GM23338 (cell line): ENCODE data around the gene CEP85. TPM values are rescaled to one million over a fixed set of nuclear protein-coding genes. Genes with fewer than 3 reads are reported as not detected.

Source experiments
- JUNB ChIP-seq: IDR thresholded peaks from one replicate; pipeline ENCODE4 v1.6.1; 2016; ENCODE audit warnings: antibody characterized with exemption; ENCODE audit not compliant: unreplicated experiment
- ZNF114 ChIP-seq: fragments of 250-450 bp; sonication (Bioruptor Pico); IDR thresholded peaks from 2 replicates; pipeline ENCODE4 v1.5.0; 2020; ENCODE audit warnings: mild to moderate bottlenecking, moderate library complexity
- polyA plus RNA-seq: library from polyadenylated mRNA; unstranded; fragments of >200 nt; fragmentation: Nextera tagmentation; extraction: Ambion mirVana; gene quantifications from 2 replicates; pipeline ENCODE4 v1.2.1, GENCODE V29; 2016
- total RNA-seq: library from RNA; depleted of rRNA; stranded (reverse); fragments of >200 nt; shearing (Covaris generic); gene quantifications from 2 replicates; pipeline ENCODE4 v1.2.3, GENCODE V29; 2014
- TF ChIP-seq, protein P1 (sequence below): fragments of 250-450 bp; sonication (Bioruptor Pico); IDR thresholded peaks from 2 replicates; pipeline ENCODE4 v1.5.0; 2020; ENCODE audit warnings: mild to moderate bottlenecking, moderate library complexity
- TF ChIP-seq, protein P2 (sequence below): IDR thresholded peaks from 2 replicates; pipeline ENCODE4 v1.6.1; 2016; ENCODE audit warnings: antibody characterized with exemption
- TF ChIP-seq, protein P3 (sequence below), 2 experiments: fragments of 200-600 bp in 1 of 2; sonication (generic) in 1 of 2; conservative IDR thresholded peaks; 2 replicates each; pipeline versions ENCODE4 v1.5.1 to v1.6.1; 2016 to 2017; ENCODE audit warnings: antibody characterized with exemption in 2 of 2, low read depth in 2 of 2, mild to moderate bottlenecking in 2 of 2, moderate library complexity in 1 of 2

CEP85 gene
- total and polyA plus RNA-seq, 2 experiments from 2014 or later, result 12.8 to 36.8 TPM

DNA sequence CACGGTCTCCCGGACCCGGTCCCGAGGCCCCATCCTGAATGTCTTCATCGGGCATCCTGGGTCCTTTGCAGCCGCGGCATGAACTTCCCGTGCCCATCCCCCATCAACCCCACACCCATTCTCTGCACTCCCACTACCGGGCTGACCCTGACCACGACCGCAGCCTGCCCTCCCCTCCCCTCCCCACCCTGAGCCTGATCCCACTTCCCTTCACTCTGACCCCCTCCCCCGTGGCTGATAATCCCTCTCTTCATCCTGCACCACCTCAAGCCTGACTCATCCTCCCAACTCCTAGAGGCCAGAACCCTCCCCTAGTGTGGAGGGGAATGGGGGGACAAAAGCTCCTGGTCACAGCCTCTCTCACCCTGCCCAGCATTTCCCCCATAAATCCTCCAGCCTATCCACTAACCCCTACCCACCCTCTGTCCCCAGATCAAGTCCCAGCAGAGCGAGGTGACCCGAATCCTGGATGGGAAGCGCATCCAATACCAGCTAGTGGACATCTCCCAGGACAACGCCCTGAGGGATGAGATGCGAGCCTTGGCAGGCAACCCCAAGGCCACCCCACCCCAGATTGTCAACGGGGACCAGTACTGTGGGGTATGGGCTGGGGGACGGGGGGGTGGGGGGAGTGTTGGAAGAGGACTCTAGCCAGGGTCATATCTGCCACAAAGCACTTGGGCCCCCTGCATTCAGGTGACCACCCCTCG is 46.5 kb downstream of the CEP85 start (continued):
- TF ChIP-seq, protein P1, sequence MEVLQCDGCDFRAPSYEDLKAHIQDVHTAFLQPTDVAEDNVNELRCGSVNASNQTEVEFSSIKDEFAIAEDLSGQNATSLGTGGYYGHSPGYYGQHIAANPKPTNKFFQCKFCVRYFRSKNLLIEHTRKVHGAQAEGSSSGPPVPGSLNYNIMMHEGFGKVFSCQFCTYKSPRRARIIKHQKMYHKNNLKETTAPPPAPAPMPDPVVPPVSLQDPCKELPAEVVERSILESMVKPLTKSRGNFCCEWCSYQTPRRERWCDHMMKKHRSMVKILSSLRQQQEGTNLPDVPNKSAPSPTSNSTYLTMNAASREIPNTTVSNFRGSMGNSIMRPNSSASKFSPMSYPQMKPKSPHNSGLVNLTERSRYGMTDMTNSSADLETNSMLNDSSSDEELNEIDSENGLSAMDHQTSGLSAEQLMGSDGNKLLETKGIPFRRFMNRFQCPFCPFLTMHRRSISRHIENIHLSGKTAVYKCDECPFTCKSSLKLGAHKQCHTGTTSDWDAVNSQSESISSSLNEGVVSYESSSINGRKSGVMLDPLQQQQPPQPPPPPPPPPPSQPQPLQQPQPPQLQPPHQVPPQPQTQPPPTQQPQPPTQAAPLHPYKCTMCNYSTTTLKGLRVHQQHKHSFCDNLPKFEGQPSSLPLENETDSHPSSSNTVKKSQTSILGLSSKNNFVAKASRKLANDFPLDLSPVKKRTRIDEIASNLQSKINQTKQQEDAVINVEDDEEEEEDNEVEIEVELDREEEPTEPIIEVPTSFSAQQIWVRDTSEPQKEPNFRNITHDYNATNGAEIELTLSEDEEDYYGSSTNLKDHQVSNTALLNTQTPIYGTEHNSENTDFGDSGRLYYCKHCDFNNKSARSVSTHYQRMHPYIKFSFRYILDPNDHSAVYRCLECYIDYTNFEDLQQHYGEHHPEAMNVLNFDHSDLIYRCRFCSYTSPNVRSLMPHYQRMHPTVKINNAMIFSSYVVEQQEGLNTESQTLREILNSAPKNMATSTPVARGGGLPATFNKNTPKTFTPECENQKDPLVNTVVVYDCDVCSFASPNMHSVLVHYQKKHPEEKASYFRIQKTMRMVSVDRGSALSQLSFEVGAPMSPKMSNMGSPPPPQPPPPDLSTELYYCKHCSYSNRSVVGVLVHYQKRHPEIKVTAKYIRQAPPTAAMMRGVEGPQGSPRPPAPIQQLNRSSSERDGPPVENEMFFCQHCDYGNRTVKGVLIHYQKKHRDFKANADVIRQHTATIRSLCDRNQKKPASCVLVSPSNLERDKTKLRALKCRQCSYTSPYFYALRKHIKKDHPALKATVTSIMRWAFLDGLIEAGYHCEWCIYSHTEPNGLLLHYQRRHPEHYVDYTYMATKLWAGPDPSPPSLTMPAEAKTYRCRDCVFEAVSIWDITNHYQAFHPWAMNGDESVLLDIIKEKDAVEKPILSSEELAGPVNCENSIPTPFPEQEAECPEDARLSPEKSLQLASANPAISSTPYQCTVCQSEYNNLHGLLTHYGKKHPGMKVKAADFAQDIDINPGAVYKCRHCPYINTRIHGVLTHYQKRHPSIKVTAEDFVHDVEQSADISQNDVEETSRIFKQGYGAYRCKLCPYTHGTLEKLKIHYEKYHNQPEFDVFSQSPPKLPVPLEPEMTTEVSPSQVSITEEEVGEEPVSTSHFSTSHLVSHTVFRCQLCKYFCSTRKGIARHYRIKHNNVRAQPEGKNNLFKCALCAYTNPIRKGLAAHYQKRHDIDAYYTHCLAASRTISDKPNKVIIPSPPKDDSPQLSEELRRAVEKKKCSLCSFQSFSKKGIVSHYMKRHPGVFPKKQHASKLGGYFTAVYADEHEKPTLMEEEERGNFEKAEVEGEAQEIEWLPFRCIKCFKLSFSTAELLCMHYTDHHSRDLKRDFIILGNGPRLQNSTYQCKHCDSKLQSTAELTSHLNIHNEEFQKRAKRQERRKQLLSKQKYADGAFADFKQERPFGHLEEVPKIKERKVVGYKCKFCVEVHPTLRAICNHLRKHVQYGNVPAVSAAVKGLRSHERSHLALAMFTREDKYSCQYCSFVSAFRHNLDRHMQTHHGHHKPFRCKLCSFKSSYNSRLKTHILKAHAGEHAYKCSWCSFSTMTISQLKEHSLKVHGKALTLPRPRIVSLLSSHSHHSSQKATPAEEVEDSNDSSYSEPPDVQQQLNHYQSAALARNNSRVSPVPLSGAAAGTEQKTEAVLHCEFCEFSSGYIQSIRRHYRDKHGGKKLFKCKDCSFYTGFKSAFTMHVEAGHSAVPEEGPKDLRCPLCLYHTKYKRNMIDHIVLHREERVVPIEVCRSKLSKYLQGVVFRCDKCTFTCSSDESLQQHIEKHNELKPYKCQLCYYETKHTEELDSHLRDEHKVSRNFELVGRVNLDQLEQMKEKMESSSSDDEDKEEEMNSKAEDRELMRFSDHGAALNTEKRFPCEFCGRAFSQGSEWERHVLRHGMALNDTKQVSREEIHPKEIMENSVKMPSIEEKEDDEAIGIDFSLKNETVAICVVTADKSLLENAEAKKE (CRISPR knock-in tag), result no peak
- TF ChIP-seq JUNB (no peak), ZNF114 (no peak)
- TF ChIP-seq, protein P2, sequence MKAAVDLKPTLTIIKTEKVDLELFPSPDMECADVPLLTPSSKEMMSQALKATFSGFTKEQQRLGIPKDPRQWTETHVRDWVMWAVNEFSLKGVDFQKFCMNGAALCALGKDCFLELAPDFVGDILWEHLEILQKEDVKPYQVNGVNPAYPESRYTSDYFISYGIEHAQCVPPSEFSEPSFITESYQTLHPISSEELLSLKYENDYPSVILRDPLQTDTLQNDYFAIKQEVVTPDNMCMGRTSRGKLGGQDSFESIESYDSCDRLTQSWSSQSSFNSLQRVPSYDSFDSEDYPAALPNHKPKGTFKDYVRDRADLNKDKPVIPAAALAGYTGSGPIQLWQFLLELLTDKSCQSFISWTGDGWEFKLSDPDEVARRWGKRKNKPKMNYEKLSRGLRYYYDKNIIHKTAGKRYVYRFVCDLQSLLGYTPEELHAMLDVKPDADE, result no peak
- TF ChIP-seq, protein P3, sequence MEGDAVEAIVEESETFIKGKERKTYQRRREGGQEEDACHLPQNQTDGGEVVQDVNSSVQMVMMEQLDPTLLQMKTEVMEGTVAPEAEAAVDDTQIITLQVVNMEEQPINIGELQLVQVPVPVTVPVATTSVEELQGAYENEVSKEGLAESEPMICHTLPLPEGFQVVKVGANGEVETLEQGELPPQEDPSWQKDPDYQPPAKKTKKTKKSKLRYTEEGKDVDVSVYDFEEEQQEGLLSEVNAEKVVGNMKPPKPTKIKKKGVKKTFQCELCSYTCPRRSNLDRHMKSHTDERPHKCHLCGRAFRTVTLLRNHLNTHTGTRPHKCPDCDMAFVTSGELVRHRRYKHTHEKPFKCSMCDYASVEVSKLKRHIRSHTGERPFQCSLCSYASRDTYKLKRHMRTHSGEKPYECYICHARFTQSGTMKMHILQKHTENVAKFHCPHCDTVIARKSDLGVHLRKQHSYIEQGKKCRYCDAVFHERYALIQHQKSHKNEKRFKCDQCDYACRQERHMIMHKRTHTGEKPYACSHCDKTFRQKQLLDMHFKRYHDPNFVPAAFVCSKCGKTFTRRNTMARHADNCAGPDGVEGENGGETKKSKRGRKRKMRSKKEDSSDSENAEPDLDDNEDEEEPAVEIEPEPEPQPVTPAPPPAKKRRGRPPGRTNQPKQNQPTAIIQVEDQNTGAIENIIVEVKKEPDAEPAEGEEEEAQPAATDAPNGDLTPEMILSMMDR (conservative IDR thresholded peaks at IDR 0.05; ENCODE audit: low read depth in 2 of 2), result no peak
